ENCODE data around the gene GRK3. TPM values are rescaled to one million over a fixed set of nuclear protein-coding genes. Genes with fewer than 3 reads are reported as not detected.

The GRK3 gene
- total RNA-seq, 1 donor from 2014 or later: 1.1 TPM

DNA sequence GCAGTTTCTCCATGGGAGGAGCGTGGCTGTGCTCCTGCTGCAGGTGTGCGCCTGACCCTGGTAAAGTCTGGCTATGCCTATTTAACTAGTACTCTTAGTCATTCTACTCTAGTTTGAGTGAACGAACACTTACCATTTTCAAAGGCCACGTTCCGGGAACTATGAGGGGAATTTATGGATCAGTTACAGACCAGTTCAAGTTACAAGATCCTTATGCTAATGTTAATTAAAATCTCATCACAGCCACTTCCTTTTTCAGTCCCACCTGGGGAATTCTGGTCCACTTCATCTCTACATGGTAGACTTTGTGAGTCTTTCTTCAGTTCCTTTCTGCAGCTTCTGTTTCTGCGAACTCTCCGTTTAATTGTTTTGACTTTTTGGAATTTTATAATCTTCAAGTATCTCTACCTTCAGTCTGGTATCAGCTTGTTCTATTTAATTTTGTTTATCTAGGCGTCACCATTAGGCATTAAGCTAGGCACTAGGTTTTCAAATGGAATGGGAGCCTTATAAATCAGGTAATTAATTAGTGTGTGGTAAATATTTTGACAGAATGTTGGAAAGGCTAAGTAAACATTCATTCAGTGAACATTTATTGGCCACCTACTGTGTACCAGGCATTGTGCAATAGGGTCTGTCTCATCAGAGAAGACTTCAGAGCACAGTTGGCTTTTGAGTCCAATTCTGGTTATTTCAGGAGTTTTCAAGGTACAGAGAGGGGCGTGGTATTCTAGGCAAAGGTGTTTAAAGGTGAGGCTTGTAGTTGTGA, 78.9 kb downstream of the GRK3 start:
- Mint-ChIP-seq H3K4me1 (ENCODE audit: unreplicated experiment) (no peaks in the 10 kb centered on the region), H3K9me3 (ENCODE audit: unreplicated experiment) (no peaks in the 10 kb centered on the region), H3K27ac (ENCODE audit: unreplicated experiment) (no peak overlapping the region), H3K4me3 (ENCODE audit: unreplicated experiment) (no peak overlapping the region), H3K36me3 (ENCODE audit: unreplicated experiment) (no peaks in the 10 kb centered on the region), H3K27me3 (ENCODE audit: unreplicated experiment) (peaks cover 8% of the 10 kb centered on the region)
- TF ChIP-seq, protein P1, sequence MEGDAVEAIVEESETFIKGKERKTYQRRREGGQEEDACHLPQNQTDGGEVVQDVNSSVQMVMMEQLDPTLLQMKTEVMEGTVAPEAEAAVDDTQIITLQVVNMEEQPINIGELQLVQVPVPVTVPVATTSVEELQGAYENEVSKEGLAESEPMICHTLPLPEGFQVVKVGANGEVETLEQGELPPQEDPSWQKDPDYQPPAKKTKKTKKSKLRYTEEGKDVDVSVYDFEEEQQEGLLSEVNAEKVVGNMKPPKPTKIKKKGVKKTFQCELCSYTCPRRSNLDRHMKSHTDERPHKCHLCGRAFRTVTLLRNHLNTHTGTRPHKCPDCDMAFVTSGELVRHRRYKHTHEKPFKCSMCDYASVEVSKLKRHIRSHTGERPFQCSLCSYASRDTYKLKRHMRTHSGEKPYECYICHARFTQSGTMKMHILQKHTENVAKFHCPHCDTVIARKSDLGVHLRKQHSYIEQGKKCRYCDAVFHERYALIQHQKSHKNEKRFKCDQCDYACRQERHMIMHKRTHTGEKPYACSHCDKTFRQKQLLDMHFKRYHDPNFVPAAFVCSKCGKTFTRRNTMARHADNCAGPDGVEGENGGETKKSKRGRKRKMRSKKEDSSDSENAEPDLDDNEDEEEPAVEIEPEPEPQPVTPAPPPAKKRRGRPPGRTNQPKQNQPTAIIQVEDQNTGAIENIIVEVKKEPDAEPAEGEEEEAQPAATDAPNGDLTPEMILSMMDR (IDR thresholded peaks at IDR 0.05): no peak
- DNase-seq (ENCODE audit: extremely low spot score, unreplicated experiment): no peak

DNA sequence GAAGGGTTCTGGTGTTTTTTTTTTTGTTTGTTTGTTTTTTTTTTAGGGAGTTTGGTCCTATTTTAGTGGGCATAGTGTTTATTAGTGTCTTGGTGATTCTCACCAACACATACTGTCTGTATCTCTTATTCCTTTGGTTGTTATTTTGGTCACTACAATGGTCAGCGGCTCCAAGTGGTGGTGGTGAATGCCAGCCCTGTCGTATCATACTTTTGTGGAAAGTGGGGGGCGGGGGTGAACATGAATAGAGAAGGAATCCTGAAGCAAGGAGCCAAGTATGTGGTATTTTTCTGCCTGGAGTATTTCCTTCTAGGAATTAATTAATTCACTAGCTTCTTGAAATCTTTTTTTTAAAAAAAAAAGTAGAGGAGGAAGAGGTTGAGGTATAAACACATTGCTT, 79.6 kb downstream of the GRK3 start:
- no peak overlapping the region for H3K27ac Mint-ChIP-seq (ENCODE audit: unreplicated experiment)
- no peaks in the 10 kb centered on the region for H3K9me3 Mint-ChIP-seq (ENCODE audit: unreplicated experiment)
- no peaks in the 10 kb centered on the region for H3K36me3 Mint-ChIP-seq (ENCODE audit: unreplicated experiment)
- H3K4me3 Mint-ChIP-seq (ENCODE audit: unreplicated experiment): no peak overlapping the region
- TF ChIP-seq, protein P1 (IDR thresholded peaks at IDR 0.05): no peak
- no peak for DNase-seq (ENCODE audit: extremely low spot score, unreplicated experiment)
- H3K4me1 Mint-ChIP-seq (ENCODE audit: unreplicated experiment): no peaks in the 10 kb centered on the region
- H3K27me3 Mint-ChIP-seq (ENCODE audit: unreplicated experiment): peaks cover 8% of the 10 kb centered on the region

DNA sequence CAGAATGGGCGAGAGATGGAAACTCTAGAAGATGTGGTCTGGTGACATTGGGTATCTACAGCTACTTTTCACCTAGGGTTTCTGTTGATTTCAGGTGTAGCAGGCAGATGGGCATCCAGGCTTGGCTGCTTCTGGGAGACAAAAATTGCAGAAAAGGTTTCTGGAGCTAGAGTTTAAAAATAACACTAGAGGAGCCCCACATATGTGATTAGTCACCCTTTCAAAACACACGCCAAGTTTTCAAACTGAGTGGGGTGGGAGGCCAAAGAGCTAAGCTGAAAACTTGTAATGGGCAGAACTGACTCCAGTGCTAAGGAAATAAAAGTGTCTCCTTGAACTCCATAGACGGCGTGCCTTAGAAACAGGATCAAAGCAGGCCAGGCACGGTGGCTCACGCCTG, 80.8 kb downstream of the GRK3 start:
- Mint-ChIP-seq H3K4me3 (ENCODE audit: unreplicated experiment) (no peak overlapping the region), H3K27me3 (ENCODE audit: unreplicated experiment) (peaks cover 8% of the 10 kb centered on the region), H3K36me3 (ENCODE audit: unreplicated experiment) (no peaks in the 10 kb centered on the region), H3K27ac (ENCODE audit: unreplicated experiment) (no peak overlapping the region), H3K4me1 (ENCODE audit: unreplicated experiment) (no peaks in the 10 kb centered on the region), H3K9me3 (ENCODE audit: unreplicated experiment) (no peaks in the 10 kb centered on the region)
- TF ChIP-seq, protein P1 (IDR thresholded peaks at IDR 0.05): no peak
- no peak for DNase-seq (ENCODE audit: extremely low spot score, unreplicated experiment)

DNA sequence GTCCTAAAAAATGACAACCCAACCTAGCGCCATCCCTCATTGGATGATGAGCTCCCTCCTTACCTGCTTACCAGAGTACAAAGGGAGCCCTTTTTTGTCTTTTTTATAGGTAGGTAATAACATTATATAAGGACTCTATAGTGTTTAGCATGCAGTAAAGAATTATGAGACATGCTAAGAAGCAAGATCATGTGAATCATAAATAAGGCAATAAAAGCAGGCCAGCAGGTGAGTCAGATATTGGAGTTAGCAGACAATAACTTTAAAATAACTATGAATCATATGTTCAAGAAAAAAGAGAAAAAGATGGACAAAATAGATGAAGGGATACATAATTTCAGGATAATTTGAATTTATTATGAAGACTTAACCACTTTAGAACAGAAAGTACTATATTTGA, 81.5 kb downstream of the GRK3 start:
- TF ChIP-seq, protein P1 (IDR thresholded peaks at IDR 0.05): no peak
- Mint-ChIP-seq H3K27ac (ENCODE audit: unreplicated experiment) (no peak overlapping the region), H3K4me1 (ENCODE audit: unreplicated experiment) (no peaks in the 10 kb centered on the region), H3K27me3 (ENCODE audit: unreplicated experiment) (peaks cover 8% of the 10 kb centered on the region), H3K9me3 (ENCODE audit: unreplicated experiment) (no peaks in the 10 kb centered on the region), H3K4me3 (ENCODE audit: unreplicated experiment) (no peak overlapping the region), H3K36me3 (ENCODE audit: unreplicated experiment) (no peaks in the 10 kb centered on the region)
- DNase-seq (ENCODE audit: extremely low spot score, unreplicated experiment): no peak

DNA sequence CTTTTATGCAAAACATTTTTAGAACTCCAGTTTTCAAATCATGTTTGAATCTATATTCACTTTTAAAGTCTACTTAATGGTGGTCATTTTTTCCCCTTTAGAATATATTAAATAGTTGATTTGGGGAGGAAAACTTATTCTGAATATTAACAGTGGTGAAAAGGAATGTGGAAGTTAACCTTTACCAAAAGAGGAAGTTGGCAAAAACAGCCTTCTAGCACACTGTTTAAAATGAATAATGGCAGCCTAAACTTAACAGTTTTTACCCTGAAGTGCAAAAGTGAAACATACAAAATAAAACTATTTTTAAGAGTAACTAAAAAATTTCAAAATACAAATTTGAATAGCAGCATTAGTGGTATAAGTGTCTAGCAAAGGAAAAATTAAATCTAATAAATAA, 86.4 kb downstream of the GRK3 start:
- DNase-seq (ENCODE audit: extremely low spot score, unreplicated experiment): no peak
- no peak overlapping the region for H3K27ac Mint-ChIP-seq (ENCODE audit: unreplicated experiment)
- H3K4me3 Mint-ChIP-seq (ENCODE audit: unreplicated experiment): no peak overlapping the region
- no peaks in the 10 kb centered on the region for H3K36me3 Mint-ChIP-seq (ENCODE audit: unreplicated experiment)
- no peaks in the 10 kb centered on the region for H3K9me3 Mint-ChIP-seq (ENCODE audit: unreplicated experiment)
- TF ChIP-seq, protein P1 (IDR thresholded peaks at IDR 0.05): no peak
- peaks cover 13% of the 10 kb centered on the region for H3K27me3 Mint-ChIP-seq (ENCODE audit: unreplicated experiment)
- no peaks in the 10 kb centered on the region for H3K4me1 Mint-ChIP-seq (ENCODE audit: unreplicated experiment)

Data from osteocyte (in vitro differentiated cells).